GM18909 (cell line): ENCODE data around the gene PHYH.
"Not testable (repeated sequence)": the region's sequence is repeated elsewhere in the genome, so short reads cannot be mapped to it uniquely, and the experiment has no call there.

Experiments
- ATAC-seq: cut with Tn5 transposase; IDR thresholded peaks from one replicate; pipeline ENCODE4 v1.9.1; 2021; ENCODE audit warnings: mild to moderate bottlenecking; ENCODE audit not compliant: unreplicated experiment, poor library complexity

The PHYH gene

DNA sequence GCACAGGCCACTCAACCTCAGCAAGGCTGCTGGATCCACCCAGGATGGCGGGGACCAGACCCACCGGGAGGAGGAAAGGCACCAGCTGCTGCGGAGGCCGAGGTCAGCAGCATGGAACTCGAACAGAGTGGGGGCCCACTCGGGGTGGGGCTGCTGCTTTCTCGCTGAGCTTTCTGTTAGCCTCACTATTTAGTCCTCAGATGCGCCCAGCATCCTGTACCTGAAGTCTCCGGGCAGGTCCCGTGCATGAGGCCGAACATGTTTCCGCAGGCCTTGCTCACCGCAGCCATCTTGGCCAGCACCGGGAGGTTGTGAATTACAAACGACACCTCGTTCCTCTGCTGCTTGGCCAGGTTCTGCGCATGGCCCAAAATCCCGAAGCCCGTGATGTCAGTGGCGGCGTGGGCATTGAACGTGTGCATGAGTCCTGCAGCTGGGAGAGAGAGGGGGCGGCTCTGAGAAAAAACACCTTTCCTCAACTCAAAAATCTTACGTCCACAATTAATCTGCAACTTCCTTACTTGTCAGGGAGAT is 22.8 kb upstream of the PHYH start:
- ATAC-seq: no peak

DNA sequence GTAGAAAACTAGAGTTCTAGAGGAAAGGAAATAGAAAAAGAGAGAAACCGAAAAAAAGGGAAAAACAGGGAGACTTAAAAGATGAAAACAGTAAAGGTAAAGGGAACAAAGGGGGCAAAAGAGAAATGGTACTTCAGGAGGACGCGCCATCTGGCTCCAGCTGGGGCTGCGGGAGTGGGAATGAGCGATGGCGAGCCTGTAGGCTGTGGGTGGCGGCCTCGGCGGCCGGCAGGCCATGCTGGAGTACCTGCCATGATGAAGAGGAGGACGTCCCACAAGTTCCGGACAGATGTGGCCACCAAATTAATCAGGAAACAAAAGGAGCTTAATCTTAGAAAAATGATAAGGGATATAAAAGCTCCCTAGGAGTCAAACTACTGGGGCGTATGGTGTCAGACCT is 21.7 kb upstream of the PHYH start:
- ATAC-seq: no peak

DNA sequence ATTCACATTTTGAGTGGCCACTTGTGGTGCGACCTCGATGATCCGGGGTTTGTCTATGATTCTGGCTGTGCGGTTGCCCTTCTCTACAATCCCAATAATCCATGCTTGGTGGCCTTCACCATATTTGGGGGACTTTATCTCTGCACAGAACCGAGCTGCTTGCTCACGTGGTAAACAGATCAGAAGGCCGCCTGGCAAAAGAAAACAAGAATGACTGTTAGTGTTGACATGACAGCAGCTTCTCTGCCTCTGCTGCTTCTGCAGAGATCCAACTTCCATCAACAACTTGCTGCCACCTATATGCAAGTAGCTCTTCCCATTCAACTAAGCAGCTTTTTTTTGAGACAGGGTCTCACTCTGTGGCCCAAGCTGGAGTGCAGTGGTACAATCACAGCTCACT is 19.3 kb upstream of the PHYH start:
- ATAC-seq: no peak

DNA sequence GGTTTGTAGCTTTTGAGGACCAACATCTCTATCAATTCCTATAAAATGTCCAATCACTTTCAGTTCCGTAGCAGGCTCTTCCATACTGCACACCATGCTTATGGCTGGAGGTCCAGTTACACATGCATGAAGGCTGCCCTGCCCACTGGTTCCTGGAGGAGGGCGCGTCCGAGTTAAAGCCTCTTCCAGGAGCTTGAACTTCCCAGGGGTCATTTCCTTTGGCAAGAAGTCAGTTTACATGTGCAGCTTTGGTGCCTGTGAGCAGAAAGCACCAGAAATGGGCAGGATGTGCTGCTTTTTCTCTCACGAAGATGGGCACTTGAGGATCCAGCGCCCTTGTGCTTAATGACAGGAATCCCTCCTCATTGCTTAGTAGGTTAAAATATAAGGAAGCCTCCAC is 17.6 kb upstream of the PHYH start:
- no peak for ATAC-seq

DNA sequence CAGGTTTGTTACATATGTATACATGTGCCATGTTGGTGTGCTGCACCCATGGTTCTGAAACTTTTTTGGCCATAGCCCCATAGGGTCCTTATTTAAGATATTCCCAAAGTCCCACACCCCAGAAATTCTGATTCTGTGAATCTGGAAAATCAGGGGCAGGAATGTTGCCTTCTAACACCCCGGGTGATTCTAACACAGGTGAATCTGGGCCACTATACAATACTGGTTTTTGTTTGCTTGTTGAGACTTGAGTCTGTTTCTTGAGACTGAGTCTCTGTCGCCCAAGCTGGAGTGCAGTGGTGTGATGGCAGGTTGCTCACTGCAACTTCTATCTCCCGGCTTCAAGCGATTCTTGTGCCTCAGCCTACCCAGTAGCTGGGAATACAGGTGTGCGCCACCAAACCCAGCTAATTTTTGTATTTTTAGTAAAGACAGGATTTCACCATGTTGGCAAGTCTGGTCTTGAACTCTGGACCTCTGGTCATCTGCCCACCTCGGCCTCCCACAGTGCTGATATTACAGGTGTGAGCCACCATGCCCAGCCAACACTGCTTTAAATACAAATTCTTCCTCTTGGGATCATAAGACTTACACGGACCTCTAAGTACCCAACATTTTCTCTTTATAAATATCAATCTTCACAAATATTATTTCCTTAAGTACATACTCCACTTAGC is 16.9 kb upstream of the PHYH start:
- no peak for ATAC-seq

DNA sequence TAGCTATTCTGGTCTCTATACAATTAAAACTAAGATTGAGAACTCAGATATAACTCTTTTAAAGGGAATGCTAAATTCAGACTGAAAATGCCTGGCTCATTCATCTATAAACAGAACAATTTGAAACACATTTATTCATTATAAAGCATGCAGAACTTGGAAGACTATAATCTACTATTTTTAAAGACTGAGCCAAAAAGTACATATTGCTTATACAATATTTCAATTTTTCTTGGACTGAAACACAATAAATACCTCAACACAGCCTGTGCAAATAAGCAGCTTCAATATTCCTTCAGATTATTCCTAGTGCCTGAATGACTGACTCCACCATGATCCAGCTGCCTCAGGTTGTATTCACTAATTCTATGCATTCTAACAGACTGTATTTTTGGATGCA is 15.5 kb upstream of the PHYH start:
- no peak for ATAC-seq

DNA sequence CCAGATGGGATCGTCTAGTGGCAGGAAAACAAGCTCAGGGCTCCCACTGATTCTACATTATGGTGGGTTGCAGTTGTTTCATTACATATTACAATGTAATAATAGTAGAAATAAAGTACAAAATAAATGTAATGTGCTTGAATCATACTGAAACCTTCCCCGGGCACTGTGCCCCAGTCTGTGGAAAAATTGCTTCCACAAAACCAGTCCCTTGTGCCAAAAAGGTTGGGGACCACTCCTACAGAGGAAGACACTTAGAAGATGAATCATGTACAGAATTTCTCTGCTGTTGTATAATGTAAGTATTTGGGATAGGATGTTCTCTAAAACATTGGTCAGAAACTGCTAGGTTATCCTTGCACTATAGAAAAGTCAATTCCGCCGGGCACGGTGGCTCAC is 11.3 kb upstream of the PHYH start:
- no peak for ATAC-seq

DNA sequence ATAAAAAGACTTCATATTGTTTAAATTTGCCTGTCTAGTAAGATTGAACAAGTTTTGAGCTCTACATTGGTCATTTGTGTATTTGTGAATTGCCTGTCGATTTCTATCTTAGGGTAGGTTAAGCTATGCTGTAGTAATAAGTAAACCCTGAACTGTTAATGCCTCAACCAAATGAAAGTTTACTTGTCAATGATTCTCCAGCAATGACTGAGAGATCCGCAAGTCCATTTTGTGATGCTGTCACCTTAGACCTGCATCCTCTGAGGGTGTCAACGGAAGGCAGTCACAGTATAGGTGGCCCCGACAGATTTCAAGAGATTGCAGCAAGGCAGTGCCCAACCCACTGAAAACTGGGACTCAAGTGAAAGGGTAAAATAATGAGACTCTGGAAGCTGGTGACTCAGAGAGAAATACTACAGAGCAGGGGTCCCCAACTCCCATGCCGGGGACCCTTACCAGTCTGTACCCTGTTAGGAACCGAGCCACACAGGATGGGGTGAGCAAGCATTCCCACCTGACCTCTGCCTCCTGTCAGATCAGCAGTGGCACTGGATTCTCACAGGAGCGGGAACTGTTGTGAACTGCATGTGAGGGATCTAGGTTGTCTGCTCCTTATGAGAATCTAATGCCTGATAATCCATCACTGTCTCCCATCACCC is 10.8 kb upstream of the PHYH start:
- ATAC-seq: no peak

DNA sequence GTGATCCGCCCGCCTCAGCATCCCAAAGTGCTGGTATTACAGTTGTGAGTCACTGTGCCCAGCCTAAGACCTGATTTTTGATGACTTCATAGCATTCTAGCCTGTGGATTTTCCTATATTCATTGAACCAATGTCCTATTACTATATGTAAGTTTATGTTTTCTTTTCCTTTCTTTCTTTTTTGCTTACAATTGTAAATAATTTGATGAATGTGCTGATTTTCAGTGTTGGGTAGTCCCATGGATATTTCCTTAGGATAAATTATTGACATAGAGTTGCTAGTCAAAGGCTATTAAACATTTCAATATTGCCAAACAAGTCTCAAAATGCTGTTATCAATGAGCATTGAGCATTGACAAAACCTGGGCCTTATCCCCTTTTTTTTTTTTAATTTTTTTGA is 9.9 kb upstream of the PHYH start:
- ATAC-seq: no peak

DNA sequence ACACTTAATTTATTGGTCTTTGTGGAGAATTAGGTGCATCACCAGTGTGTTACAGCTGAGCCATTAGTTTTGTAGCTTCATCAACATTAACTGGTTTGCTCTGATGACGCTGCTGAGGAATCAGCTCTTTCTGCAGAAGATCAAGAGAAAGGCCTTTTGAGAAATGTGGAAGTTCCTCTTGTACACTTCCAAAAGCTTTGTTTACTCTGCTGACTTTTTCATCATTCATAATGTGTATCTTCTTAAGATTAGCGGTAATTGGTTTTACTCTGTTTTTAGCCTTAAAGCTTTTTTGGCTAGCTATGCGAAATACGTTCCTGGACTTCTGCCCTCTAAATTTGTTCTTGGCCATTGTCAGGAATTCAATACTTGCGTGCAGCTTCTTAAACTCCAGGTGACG is 8.2 kb upstream of the PHYH start:
- ATAC-seq: no peak

DNA sequence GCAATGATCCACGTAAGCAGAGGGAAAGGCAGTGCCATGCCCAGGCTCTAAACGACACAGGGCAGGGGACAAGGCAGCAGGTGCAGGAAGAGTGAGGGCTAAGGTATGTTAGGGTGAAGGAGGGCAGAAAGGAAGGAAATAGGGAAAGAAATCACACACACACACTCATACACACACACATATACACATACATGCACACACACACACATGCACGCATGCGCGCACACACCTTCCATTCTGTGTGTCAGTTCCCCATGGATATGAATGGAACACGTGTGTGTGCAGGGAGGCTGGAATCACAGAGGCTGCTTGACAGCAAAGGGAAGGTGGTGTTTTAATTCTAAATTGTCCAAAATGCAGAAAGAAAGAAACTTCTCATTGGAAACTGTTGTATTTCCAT is 6.2 kb upstream of the PHYH start:
- no peak for ATAC-seq

DNA sequence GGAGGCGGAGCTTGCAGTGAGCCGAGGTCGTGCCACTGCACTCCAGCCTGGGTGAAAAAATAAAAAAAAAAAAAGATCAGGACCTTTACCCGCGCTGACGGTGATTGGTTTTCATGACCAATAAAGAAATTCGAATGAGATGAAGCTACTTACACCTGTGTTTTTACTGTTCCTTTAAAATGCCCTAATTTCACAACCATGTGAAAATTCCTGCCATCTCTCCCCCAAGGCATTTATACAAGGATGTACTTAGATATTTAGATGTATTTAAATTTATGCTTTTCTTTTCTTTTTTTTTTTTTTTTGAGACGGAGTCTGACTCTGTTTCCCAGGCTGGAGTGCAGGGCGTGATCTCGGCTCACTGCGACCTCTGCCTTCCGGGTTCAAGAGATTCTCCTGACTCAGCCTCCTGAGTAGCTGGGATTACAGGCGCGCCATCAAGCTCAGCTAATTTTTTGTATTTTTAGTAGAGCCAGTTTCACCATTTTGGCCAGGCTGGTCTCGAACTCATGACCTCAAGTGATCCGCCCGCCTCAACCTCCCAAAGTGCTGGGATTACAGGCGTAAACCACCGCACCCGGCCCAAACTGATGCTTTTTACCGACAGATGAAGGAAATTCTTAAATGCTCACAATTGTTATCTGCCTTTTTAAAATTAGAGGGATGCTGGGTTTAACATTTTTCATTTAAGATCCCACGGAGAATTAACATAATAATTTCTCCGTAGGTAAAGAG is 3.1 kb upstream of the PHYH start:
- no peak for ATAC-seq

DNA sequence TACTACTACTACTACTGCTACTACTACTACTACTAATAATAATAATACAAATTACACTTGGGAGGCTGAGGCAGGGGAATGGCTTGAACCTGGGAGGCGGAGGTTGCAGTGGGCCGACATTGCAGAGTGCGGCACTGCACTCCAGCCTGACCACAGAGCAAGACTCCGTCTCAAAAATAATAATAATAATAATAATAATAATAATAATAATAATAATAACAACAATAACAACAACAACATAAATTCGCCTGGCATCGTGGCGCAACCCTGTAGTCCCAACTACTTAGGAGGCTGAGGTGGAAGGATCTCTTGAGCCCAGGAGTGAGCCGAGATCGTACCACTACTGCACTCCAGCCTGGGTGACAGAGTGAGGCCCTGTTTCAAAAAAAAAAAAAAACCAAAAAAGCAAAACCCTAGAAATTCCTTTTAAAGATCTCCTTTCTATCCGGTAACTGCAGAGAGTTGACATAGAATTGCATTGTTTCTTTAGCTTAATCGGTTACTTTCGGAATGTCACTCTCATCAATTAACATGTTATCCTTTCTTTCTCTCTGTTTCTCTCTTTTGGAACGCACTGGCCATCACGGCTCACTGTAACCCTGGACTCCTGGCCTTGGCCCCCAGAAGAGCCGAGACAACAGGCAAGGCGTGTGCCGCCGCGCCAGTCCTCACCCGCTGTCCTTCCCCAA is 972 bp downstream of the PHYH start:
- ATAC-seq: no peak

DNA sequence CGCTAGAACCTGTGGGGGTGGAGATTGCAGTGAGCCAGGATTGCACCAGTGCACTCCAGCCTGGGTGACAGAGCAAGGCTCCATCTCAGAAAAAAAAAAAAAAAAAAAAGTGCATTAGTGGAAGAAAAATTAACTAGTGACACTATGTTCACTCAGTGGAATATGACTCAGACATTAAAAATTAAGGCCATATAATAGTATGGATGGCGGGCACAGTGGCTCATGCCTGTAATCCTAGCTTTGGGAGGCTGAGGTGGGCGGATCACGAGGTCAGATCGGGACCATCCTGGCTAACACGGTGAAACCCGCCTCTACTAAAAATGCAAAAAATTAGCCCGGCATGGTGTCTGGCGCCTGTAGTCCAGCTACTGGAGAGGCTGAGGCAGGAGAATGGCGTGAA is 3.4 kb downstream of the PHYH start:
- no peak for ATAC-seq

DNA sequence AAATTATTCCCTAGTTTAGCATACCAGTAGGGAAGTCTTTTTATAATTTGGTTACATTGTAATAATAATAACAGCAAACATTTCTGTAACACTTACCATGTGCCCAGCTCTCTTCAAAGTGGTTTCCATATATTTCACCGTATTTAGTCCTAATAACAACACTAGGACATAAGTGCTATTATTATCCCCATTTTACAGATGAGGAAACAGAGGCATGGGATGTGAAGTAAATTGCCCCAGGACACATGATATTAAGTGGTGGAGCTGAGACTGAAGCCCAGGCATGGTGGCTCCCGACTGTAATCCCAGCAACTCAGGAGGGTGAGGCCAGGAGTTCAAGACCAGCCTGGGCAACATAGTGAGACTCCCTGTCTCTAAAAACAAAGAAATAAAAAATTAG is 5.1 kb downstream of the PHYH start:
- no peak for ATAC-seq

DNA sequence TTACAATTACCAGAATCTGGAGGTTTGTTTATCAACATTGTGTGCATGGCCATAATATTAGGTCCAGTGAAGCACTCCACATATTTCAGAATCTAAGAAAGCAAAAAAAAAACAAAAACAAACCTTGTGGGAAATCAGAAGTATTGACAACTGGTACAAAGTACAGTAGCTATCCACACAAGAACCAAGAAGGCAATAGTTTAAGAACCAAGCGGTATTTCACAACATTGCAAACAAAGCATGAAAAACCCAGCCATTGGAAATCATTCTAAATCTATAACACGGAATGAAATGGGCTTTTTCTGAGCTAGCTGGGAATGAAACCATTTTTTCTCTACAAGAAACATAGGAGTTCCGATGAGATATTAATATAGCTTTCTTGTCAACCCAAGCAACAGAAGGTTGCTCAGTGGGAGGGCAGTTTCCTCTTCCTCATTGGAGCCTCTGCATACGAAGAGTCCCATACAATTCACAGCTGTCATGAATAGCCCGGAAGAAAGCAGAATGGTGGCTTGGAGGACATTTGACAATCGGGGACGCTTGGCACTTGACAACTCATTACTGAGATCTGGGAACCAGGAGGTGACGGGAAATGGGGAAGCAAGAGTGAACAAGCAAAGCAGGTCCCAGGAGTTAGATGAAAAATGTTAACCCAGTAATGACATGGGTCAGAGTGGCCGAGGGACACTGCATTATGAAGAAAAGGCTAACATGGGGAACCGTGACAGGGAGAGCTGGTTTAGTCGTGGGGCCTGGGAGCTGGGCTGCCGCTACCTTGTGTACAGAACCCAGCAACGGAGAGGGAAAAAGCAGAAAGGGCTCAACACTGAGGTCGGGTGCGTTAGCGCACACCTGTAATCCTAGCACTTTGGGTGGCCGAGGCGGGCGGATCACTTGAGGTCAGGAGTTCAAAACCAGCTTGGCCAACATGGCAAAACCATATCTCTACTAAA is 7.8 kb downstream of the PHYH start:
- ATAC-seq: no peak

DNA sequence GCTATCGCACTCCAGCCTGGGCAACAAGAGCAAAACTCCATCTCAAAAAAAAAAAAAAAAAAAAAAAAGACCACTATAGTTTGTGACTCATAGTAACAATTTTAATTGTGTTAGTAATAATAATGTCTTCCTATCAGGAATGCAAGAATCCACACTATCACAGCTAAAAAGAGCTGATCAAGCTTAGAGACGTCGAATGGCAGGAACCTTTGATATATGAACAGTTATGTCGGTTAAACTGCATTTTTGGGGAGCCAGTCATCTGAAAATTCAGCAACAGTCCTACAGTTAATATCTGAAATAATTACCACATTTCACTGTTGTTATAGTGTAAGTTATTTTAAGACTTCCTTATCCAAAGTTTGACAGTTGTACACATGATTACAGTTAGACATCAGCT is 8.8 kb downstream of the PHYH start:
- no peak for ATAC-seq

DNA sequence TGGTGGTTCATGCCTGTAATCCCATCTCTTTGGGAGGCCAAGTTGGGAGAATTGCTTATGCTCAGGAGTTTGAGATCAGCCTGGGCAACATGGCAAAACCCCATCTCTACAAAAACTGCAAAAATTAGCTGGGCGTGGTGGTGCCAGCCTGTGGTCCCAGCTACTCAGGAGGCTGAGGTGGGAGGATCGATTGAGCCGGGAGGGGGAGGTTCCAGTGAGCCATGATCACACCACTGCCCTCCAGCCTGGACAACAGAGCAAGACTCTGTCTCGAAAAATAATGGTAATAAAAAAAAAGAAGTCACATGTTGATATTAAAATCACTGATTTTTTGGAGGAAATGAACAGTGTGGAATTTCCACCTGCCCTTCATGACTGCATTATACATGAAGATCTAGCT is 15.8 kb downstream of the PHYH start:
- ATAC-seq: no peak

DNA sequence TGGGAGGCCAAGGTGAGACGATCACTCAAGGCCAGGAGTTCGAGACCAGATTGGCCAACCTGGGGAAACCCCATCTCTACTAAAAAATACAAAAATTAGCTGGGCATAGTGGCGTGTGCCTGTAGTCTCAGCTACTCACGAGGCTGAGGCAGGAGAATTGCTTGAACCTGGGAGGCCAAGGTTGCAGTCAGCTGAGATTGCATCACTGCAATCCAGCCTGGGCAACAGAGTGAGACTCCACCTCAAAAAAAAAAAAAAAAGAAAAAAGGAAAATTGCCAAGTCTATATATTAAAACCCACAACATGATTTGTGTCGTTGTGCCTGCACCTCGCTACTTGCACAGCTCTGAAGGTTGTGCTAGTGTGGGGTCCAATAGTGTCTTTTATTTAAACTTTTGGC is 17.5 kb downstream of the PHYH start:
- ATAC-seq: not testable (repeated sequence)
